K562 (cell line): Measurements from ENCODE around the gene RBP3. TPM values are rescaled to one million over a fixed set of nuclear protein-coding genes. Genes with fewer than 3 reads are reported as not detected.
A peak's percentile ranks its signal among the peaks of the same experiment; 100 is the strongest.

ENCODE experiments used
- ATAC-seq: fragments of 200-7000 bp; cut with Tn5 transposase; 3 replicates; pipeline ENCODE4 v1.9.1; 2020; ENCODE audit warnings: moderate library complexity
- BruUV-seq: library from RNA; stranded (reverse); fragments of 400-500 nt; replicated peaks from 2 replicates; lab custom pipeline; 2021; lab: Mats Ljungman, UMichigan
- CTCF ChIA-PET: fragments of 300-600 bp; formaldehyde crosslinking; extraction: SDS; loops from one replicate; lab custom pipeline; 2021; ENCODE audit warnings: low intra/inter-chr PET ratio; lab: Yijun Ruan, JAX
- POLR2A ChIA-PET: fragments of 300-600, 350-650 bp; sonication (Branson Sonifier 250); formaldehyde crosslinking; extraction: SDS; loops from one replicate; lab custom pipeline; 2021; ENCODE audit warnings: antibody characterized with exemption, inconsistent platforms; lab: Yijun Ruan, JAX
- DNase-seq, 4 experiments: peaks; one replicate each; pipeline versions ENCODE4 v3.0.0 to v3.0.0-alpha.2; 2011 to 2018; ENCODE audit warnings: low spot score in 3 of 4, mixed read lengths in 3 of 4; ENCODE audit errors: extremely low read depth in 1 of 4
- FAIRE-seq: peaks from 2 replicates; lab custom pipeline; 2011; peaks lifted over from hg19 to GRCh38; lab: Jason Lieb, UNC
- H2AFZ ChIP-seq: 2 replicates; pipeline ENCODE4 v1.6.0; 2011; ENCODE audit warnings: low read depth, low read length, control low read depth, inconsistent platforms
- H3K27ac ChIP-seq: fragments of 200-600 bp; 3 replicates; pipeline ENCODE4 v1.8.0; 2011; ENCODE audit warnings: low read depth, mild to moderate bottlenecking, control low read depth, inconsistent platforms, low read length, moderate library complexity, mixed read lengths; ENCODE audit errors: extremely low read depth
- H3K27me3 ChIP-seq, 2 experiments: fragments of 300-600 bp in 1 of 2; 2 replicates in 1 of 2; 3 replicates in 1 of 2; pipeline versions ENCODE4 v1.6.0 to v1.8.0; 2011; ENCODE audit warnings: inconsistent platforms in 2 of 2, low read length in 2 of 2, mild to moderate bottlenecking in 1 of 2, mixed read lengths in 1 of 2, moderate library complexity in 1 of 2; ENCODE audit not compliant: control insufficient read depth in 2 of 2, insufficient read depth in 2 of 2
- H3K36me3 ChIP-seq: fragments of 300-600 bp; 3 replicates; pipeline ENCODE4 v1.8.0; 2011; ENCODE audit warnings: mild to moderate bottlenecking, low read length, inconsistent platforms; ENCODE audit not compliant: control insufficient read depth, insufficient read depth
- H3K4me1 ChIP-seq, 2 experiments: fragments of 200-600 bp in 1 of 2; replicated peaks in 1 of 2; 2 replicates in 1 of 2; 3 replicates in 1 of 2; pipeline versions ENCODE4 v1.5.1 to v1.8.0; 2011; ENCODE audit warnings: inconsistent platforms in 2 of 2, low read length in 2 of 2, mild to moderate bottlenecking in 1 of 2, mixed read lengths in 1 of 2, moderate library complexity in 1 of 2; ENCODE audit not compliant: control insufficient read depth in 2 of 2, insufficient read depth in 2 of 2
- H3K4me2 ChIP-seq: 2 replicates; pipeline ENCODE4 v1.6.1; 2011; ENCODE audit warnings: low read length, control low read depth, inconsistent platforms, mixed read lengths; ENCODE audit not compliant: insufficient read depth
- H3K4me3 ChIP-seq: fragments of 200-600 bp; sonication (generic), shearing (Covaris generic); 2 replicates; pipeline ENCODE4 v1.5.1; 2016; ENCODE audit warnings: control low read depth, inconsistent platforms
- H3K79me2 ChIP-seq: fragments of 200-600 bp; 3 replicates; pipeline ENCODE4 v1.8.0; 2011; ENCODE audit warnings: low read length, inconsistent platforms; ENCODE audit not compliant: control insufficient read depth, insufficient read depth
- H3K9ac ChIP-seq, 2 experiments: 2 replicates each; pipeline versions ENCODE4 v1.6.0 to v1.6.1; 2011; ENCODE audit warnings: low read depth in 2 of 2, low read length in 2 of 2, control low read depth in 1 of 2, inconsistent platforms in 1 of 2, mild to moderate bottlenecking in 1 of 2, mixed read lengths in 1 of 2; ENCODE audit not compliant: insufficient read depth in 1 of 2
- H3K9me1 ChIP-seq: one replicate; pipeline ENCODE4 v1.6.0; 2011; ENCODE audit warnings: inconsistent platforms, mild to moderate bottlenecking, low read length, moderate library complexity; ENCODE audit not compliant: control insufficient read depth, insufficient read depth
- H3K9me3 ChIP-seq: replicated peaks from 2 replicates; pipeline ENCODE4 v1.5.1; 2011; ENCODE audit warnings: low read depth, low read length, inconsistent platforms; ENCODE audit not compliant: control insufficient read depth, insufficient read depth
- H4K20me1 ChIP-seq: replicated peaks from 2 replicates; pipeline ENCODE4 v1.6.1; 2011; ENCODE audit warnings: low read length, inconsistent platforms, mixed read lengths; ENCODE audit not compliant: control insufficient read depth, insufficient read depth
- FOXJ2 ChIP-seq: fragments of 200-800 bp; sonication (Bioruptor generic); IDR thresholded peaks from 2 replicates; pipeline ENCODE4 v1.6.1; 2016; ENCODE audit warnings: missing genetic modification characterization, missing compliant biosample characterization
- PBX2 ChIP-seq, 2 experiments: IDR thresholded peaks in 1 of 2; conservative IDR thresholded peaks in 1 of 2; 2 replicates each; pipeline ENCODE4 v1.6.1; 2016; ENCODE audit warnings: low read depth in 2 of 2, mild to moderate bottlenecking in 1 of 2, missing compliant biosample characterization in 1 of 2, missing genetic modification characterization in 1 of 2, moderate library complexity in 1 of 2
- PRDM10 ChIP-seq: fragments of 450-650 bp; IDR thresholded peaks from 2 replicates; pipeline ENCODE4 v1.6.1; 2018; ENCODE audit not compliant: partially characterized antibody
- RFX7 ChIP-seq: fragments of 250-450 bp; sonication (Bioruptor Pico); IDR thresholded peaks from 2 replicates; pipeline ENCODE4 v1.5.1; 2021; ENCODE audit warnings: mild to moderate bottlenecking
- WGBS: fragments of 100-300 bp; shearing (Covaris generic); methylation state at CpG from one replicate; pipeline ENCODE4 v1.1.6; 2016; ENCODE audit warnings: low coverage, mixed read lengths; ENCODE audit not compliant: insufficient coverage; ENCODE audit errors: missing lambda C conversion rate; 5-methylcytosine and 5-hydroxymethylcytosine counted together
- in situ Hi-C: fragments of 300-500 bp; cut with MboI; formaldehyde crosslinking; loops from 4 replicates; pipeline ENCODE4 v1.15.0; 2018; ENCODE audit warnings: inconsistent platforms, mixed read lengths
- intact Hi-C: fragments of 100-400 bp; cut with micrococcal nuclease; formaldehyde crosslinking; loops from 2 replicates; pipeline ENCODE4 v1.14.2; 2022
- polyA plus RNA-seq, 8 experiments: library from polyadenylated mRNA; depleted of rRNA in 4 of 8; stranded (reverse) in 5 of 8; unstranded in 3 of 8; fragments of >200 nt; fragmentation: Nextera tagmentation in 2 of 8; fragmentation: Illumina TruSeq in 1 of 8; extraction: Ambion mirVana in 2 of 8; extraction: Trizol in 1 of 8; gene quantifications; 2 replicates each; pipeline versions ENCODE4 v1.2.1 to v1.2.3, GENCODE V29; 2011 to 2014; ENCODE audit warnings: inconsistent platforms in 1 of 8, missing spikeins in 1 of 8
- total RNA-seq, 7 experiments: library from RNA; depleted of rRNA in 6 of 7; stranded (reverse); fragments of >200 nt in 6 of 7; fragmentation: Illumina TruSeq in 2 of 7; extraction: Trizol in 2 of 7; gene quantifications; 2 replicates each; pipeline versions ENCODE4 v1.2.1 to v1.2.3, GENCODE V29; 2011 to 2021; ENCODE audit warnings: low replicate concordance in 1 of 7

The RBP3 gene
- total and polyA plus RNA-seq, 9 of the 15 experiments (the other 6 are each of a cell fraction or from before 2014, with no cell fraction given), result not detected

- TF ChIP-seq PBX2 (CRISPR knock-in tag; IDR thresholded peaks at IDR 0.05; ENCODE audit: low read depth) (no peak), PBX2 (tag; conservative IDR thresholded peaks at IDR 0.05; ENCODE audit: low read depth) (no peak), FOXJ2 (tag) (no peak)
Observed at GRCh38 chr10:47320812-47321211, 27.4 kb upstream of the RBP3 start (continued).

- no peak overlapping the region for H3K27ac ChIP-seq
- FAIRE-seq (no peak), DNase-seq (no peak), ATAC-seq (no peak)
- no TSS peak for BruUV-seq
- peaks cover 35 to 36% of the 10 kb centered on the region in 2 experiments for H3K4me1 ChIP-seq
- no peaks in the 10 kb centered on the region for H3K9me1 ChIP-seq
- CTCF ChIA-PET, result no interaction called here
- TF ChIP-seq RFX7 (CRISPR knock-in tag), result no peak
- TF ChIP-seq PRDM10, result peak; percentile 43
- no peaks in the 10 kb centered on the region for H3K9me3 ChIP-seq
- H3K79me2 ChIP-seq, result no peaks in the 10 kb centered on the region
- no peak overlapping the region for H3K9ac ChIP-seq
- H3K4me2 ChIP-seq, result peak overlapping the region; percentile 33; the same call in 1 of the 2 replicates
- H2AFZ ChIP-seq, result no peak overlapping the region
- POLR2A ChIA-PET, result interaction anchor here (0.6 to 1.1 kb wide), 3 partner anchors 8 to 136 kb away, joined by 3 to 4 read pairs (median 3); no protein-coding TSS in a partner anchor
- H4K20me1 ChIP-seq, result no peaks in the 10 kb centered on the region
- in situ Hi-C loops (no loop called here), intact Hi-C loops (no loop called here)
- no peak overlapping the region for H3K4me3 ChIP-seq
- WGBS, result 19% methylated on average over 8 of the region's 8 CpGs
- no peaks in the 10 kb centered on the region for H3K27me3 ChIP-seq
- H3K36me3 ChIP-seq, result no peaks in the 10 kb centered on the region
Observed at GRCh38 chr10:47321521-47322195, 26.5 kb upstream of the RBP3 start.
